Thoracic aorta (tissue), 2 donors: Measurements from ENCODE around the gene TGFBR1. TPM values are rescaled to one million over a fixed set of nuclear protein-coding genes. Genes with fewer than 3 reads are reported as not detected.

Source experiments
- ATAC-seq: fragments of 150-250 bp; one replicate; pipeline ENCODE4 v1.8.0; 2017; ENCODE audit warnings: low read depth; ENCODE audit not compliant: insufficient number of reproducible peaks, low FRiP score
- DNase-seq: peaks from one replicate; pipeline ENCODE4 v3.0.0-alpha.2; 2020; ENCODE audit warnings: low spot score
- H3K27ac ChIP-seq, 2 donors: fragments of 200-600 bp; sonication (generic); 1 replicate in 1 of 2; 2 replicates in 1 of 2; pipeline ENCODE4 v1.5.1; 2016; ENCODE audit warnings: mild to moderate bottlenecking in 2 of 2, moderate library complexity in 2 of 2
- H3K27me3 ChIP-seq: fragments of 200-600 bp; sonication (generic); replicated peaks from 2 replicates; pipeline ENCODE4 v1.6.0; 2016; ENCODE audit warnings: mild to moderate bottlenecking; ENCODE audit not compliant: insufficient read depth
- H3K36me3 ChIP-seq: fragments of 200-600 bp; sonication (generic); one replicate; pipeline ENCODE4 v1.5.1; 2016
- H3K4me1 ChIP-seq, 2 donors: fragments of 200-600 bp; sonication (generic); 1 replicate in 1 of 2; 2 replicates in 1 of 2; pipeline versions ENCODE4 v1.5.1 to v1.6.0; 2016; ENCODE audit warnings: low read depth in 2 of 2, mild to moderate bottlenecking in 1 of 2; ENCODE audit not compliant: control insufficient read depth in 1 of 2
- H3K4me3 ChIP-seq: fragments of 200-600 bp; sonication (generic); 2 replicates; pipeline ENCODE4 v1.5.1; 2016; ENCODE audit warnings: mild to moderate bottlenecking
- H3K9me3 ChIP-seq: fragments of 200-600 bp; sonication (generic); 2 replicates; pipeline ENCODE4 v1.5.1; 2016
- CTCF ChIP-seq: fragments of 200-600 bp; sonication (generic); IDR thresholded peaks from one replicate; pipeline ENCODE4 v1.5.1; 2019; ENCODE audit warnings: antibody characterized with exemption
- total RNA-seq, 2 donors: library from RNA; depleted of rRNA; stranded (reverse); fragments of >200 nt; gene quantifications; one replicate each; pipeline versions ENCODE4 v1.1.0 to v1.2.3, GENCODE V29; 2016

Gene TGFBR1
- total RNA-seq, 2 donors from 2014 or later = 76.8 to 87.2 TPM

- Histone ChIP-seq H3K4me3 (no peak overlapping the region), H3K27me3 (no peaks in the 10 kb centered on the region), H3K9me3 (no peaks in the 10 kb centered on the region), H3K4me1 (peaks cover 0 to 19% of the 10 kb centered on the region in 2 donors), H3K27ac (peak overlapping the region; percentile 9 to 54), H3K36me3 (no peaks in the 10 kb centered on the region)
- ATAC-seq = peak; percentile 86
- DNase-seq = no peak
- TF ChIP-seq CTCF = no peak
Measured at GRCh38 chr9:99085949-99086948, 18.7 kb upstream of the TGFBR1 start.

GRCh38 chr9:99087462-99087861 is 17.5 kb upstream of the TGFBR1 start:
- no peak overlapping the region for H3K4me3 ChIP-seq
- H3K36me3 ChIP-seq = no peaks in the 10 kb centered on the region
- DNase-seq = no peak
- ATAC-seq = no peak
- no peak for TF ChIP-seq CTCF
- H3K27ac ChIP-seq = no peak overlapping the region
- peaks cover 0 to 19% of the 10 kb centered on the region in 2 donors for H3K4me1 ChIP-seq
- no peaks in the 10 kb centered on the region for H3K27me3 ChIP-seq
- no peaks in the 10 kb centered on the region for H3K9me3 ChIP-seq

GRCh38 chr9:99090336-99091130 is 14.4 kb upstream of the TGFBR1 start:
- H3K4me3 ChIP-seq = no peak overlapping the region
- no peaks in the 10 kb centered on the region for H3K9me3 ChIP-seq
- peaks cover 0 to 19% of the 10 kb centered on the region in 2 donors for H3K4me1 ChIP-seq
- H3K27ac ChIP-seq = no peak overlapping the region
- TF ChIP-seq CTCF = no peak
- H3K36me3 ChIP-seq = no peaks in the 10 kb centered on the region
- ATAC-seq = no peak
- DNase-seq = no peak
- no peaks in the 10 kb centered on the region for H3K27me3 ChIP-seq

GRCh38 chr9:99092643-99093491 is 12.0 kb upstream of the TGFBR1 start:
- no peak for ATAC-seq
- no peaks in the 10 kb centered on the region for H3K4me1 ChIP-seq

More at GRCh38 chr9:99092643-99093491, 12.0 kb upstream of the TGFBR1 start:
- no peaks in the 10 kb centered on the region for H3K9me3 ChIP-seq
- H3K27me3 ChIP-seq = no peaks in the 10 kb centered on the region
- H3K36me3 ChIP-seq = no peaks in the 10 kb centered on the region
- no peak overlapping the region for H3K27ac ChIP-seq
- TF ChIP-seq CTCF = no peak
- H3K4me3 ChIP-seq = no peak overlapping the region
- DNase-seq = no peak
